Duodenal mucosa (tissue), 2 donors: ENCODE measurements around the gene KIF20B.
"Not testable (repeated sequence)": the region's sequence is repeated elsewhere in the genome, so short reads cannot be mapped to it uniquely, and the experiment has no call there.

Source experiments
- H3K27ac ChIP-seq: one replicate; pipeline ENCODE4 v1.7.0; 2013; ENCODE audit warnings: low read depth, low read length
- H3K27me3 ChIP-seq, 2 donors: one replicate each; pipeline ENCODE4 v1.7.0; 2013; ENCODE audit warnings: low read length in 2 of 2, control low read depth in 1 of 2; ENCODE audit not compliant: insufficient read depth in 2 of 2, control insufficient read depth in 1 of 2
- H3K36me3 ChIP-seq, 2 donors: one replicate each; pipeline ENCODE4 v1.7.0; 2013; ENCODE audit warnings: low read length in 2 of 2, control low read depth in 1 of 2; ENCODE audit not compliant: insufficient read depth in 2 of 2, control insufficient read depth in 1 of 2
- H3K4me1 ChIP-seq, 2 donors: one replicate each; pipeline ENCODE4 v1.7.0; 2013; ENCODE audit warnings: low read length in 2 of 2, control low read depth in 1 of 2; ENCODE audit not compliant: insufficient read depth in 2 of 2, control insufficient read depth in 1 of 2
- H3K4me3 ChIP-seq, 2 donors: one replicate each; pipeline ENCODE4 v1.7.0; 2013; ENCODE audit warnings: low read length in 2 of 2, low read depth in 1 of 2
- H3K9ac ChIP-seq, 2 donors: one replicate each; pipeline ENCODE4 v1.7.0; 2013; ENCODE audit warnings: low read length in 2 of 2, low read depth in 1 of 2
- H3K9me3 ChIP-seq, 2 donors: one replicate each; pipeline ENCODE4 v1.7.0; 2013; ENCODE audit warnings: low read length in 2 of 2, control low read depth in 1 of 2; ENCODE audit not compliant: control insufficient read depth in 1 of 2

KIF20B gene

GRCh38 chr10:89763671-89764070 is 62.3 kb downstream of the KIF20B start:
- H3K36me3 ChIP-seq = peaks cover 0 to 29% of the 10 kb centered on the region in 2 donors
- H3K9me3 ChIP-seq, H3K4me3 ChIP-seq: not testable (repeated sequence)

GRCh38 chr10:89771684-89772083 is 70.3 kb downstream of the KIF20B start:
- Histone ChIP-seq H3K4me3 (no peak overlapping the region), H3K27me3 (no peaks in the 10 kb centered on the region), H3K4me1 (no peaks in the 10 kb centered on the region), H3K36me3 (peaks cover 6 to 17% of the 10 kb centered on the region in 2 donors), H3K9me3 (no peaks in the 10 kb centered on the region), H3K9ac (no peak overlapping the region), H3K27ac (no peak overlapping the region)

More at GRCh38 chr10:89763671-89764070, 62.3 kb downstream of the KIF20B start:
- not testable (repeated sequence) for H3K27ac ChIP-seq, H3K27me3 ChIP-seq, H3K4me1 ChIP-seq, H3K9ac ChIP-seq

- Histone ChIP-seq H3K36me3 (peaks cover 6 to 11% of the 10 kb centered on the region in 2 donors), H3K9ac (no peak overlapping the region), H3K4me1 (no peaks in the 10 kb centered on the region), H3K27me3 (no peaks in the 10 kb centered on the region), H3K9me3 (no peaks in the 10 kb centered on the region), H3K27ac (no peak overlapping the region), H3K4me3 (no peak overlapping the region)
Observed at GRCh38 chr10:89773081-89773480, 71.7 kb downstream of the KIF20B start.

- H3K27me3 ChIP-seq = no peaks in the 10 kb centered on the region
- no peaks in the 10 kb centered on the region for H3K4me1 ChIP-seq
- H3K27ac ChIP-seq = no peak overlapping the region
- no peak overlapping the region for H3K9ac ChIP-seq
- peaks cover 0 to 10% of the 10 kb centered on the region in 2 donors for H3K36me3 ChIP-seq
- no peak overlapping the region for H3K4me3 ChIP-seq
- no peaks in the 10 kb centered on the region for H3K9me3 ChIP-seq
Observed at GRCh38 chr10:89776665-89777064, 75.3 kb downstream of the KIF20B start.

GRCh38 chr10:89782470-89782869 is 81.1 kb downstream of the KIF20B start:
- no peaks in the 10 kb centered on the region for H3K4me1 ChIP-seq
- H3K9ac ChIP-seq = no peak overlapping the region
- no peak overlapping the region for H3K27ac ChIP-seq
- H3K4me3 ChIP-seq = no peak overlapping the region
- no peaks in the 10 kb centered on the region for H3K9me3 ChIP-seq
- H3K36me3 ChIP-seq = peaks cover 0 to 7% of the 10 kb centered on the region in 2 donors
- H3K27me3 ChIP-seq = no peaks in the 10 kb centered on the region

- Histone ChIP-seq H3K4me1 (no peaks in the 10 kb centered on the region), H3K9me3 (no peaks in the 10 kb centered on the region), H3K9ac (no peak overlapping the region), H3K27ac (no peak overlapping the region), H3K4me3 (no peak overlapping the region), H3K36me3 (peaks cover 0 to 7% of the 10 kb centered on the region in 2 donors), H3K27me3 (no peaks in the 10 kb centered on the region)
Observed at GRCh38 chr10:89783406-89783805, 82.0 kb downstream of the KIF20B start.

- no peaks in the 10 kb centered on the region for H3K9me3 ChIP-seq
- H3K4me3 ChIP-seq = no peak overlapping the region
- no peak overlapping the region for H3K9ac ChIP-seq
- no peaks in the 10 kb centered on the region for H3K27me3 ChIP-seq
- peaks cover 0 to 7% of the 10 kb centered on the region in 2 donors for H3K36me3 ChIP-seq
- H3K27ac ChIP-seq = no peak overlapping the region
- no peaks in the 10 kb centered on the region for H3K4me1 ChIP-seq
Observed at GRCh38 chr10:89785095-89785494, 83.7 kb downstream of the KIF20B start.

GRCh38 chr10:89789188-89789877 is 87.9 kb downstream of the KIF20B start:
- no peaks in the 10 kb centered on the region for H3K27me3 ChIP-seq
- H3K4me3 ChIP-seq = no peak overlapping the region
- no peaks in the 10 kb centered on the region for H3K9me3 ChIP-seq
- no peak overlapping the region for H3K27ac ChIP-seq
- H3K36me3 ChIP-seq = no peaks in the 10 kb centered on the region
- H3K4me1 ChIP-seq = no peaks in the 10 kb centered on the region
- no peak overlapping the region for H3K9ac ChIP-seq

GRCh38 chr10:89792187-89792586 is 90.8 kb downstream of the KIF20B start:
- H3K27ac ChIP-seq = no peak overlapping the region
- H3K4me3 ChIP-seq = no peak overlapping the region
- H3K27me3 ChIP-seq = no peaks in the 10 kb centered on the region
- no peaks in the 10 kb centered on the region for H3K9me3 ChIP-seq
- no peaks in the 10 kb centered on the region for H3K36me3 ChIP-seq
- no peak overlapping the region for H3K9ac ChIP-seq
- no peaks in the 10 kb centered on the region for H3K4me1 ChIP-seq

GRCh38 chr10:89793649-89794254 is 92.4 kb downstream of the KIF20B start:
- no peak overlapping the region for H3K9ac ChIP-seq
- no peak overlapping the region for H3K4me3 ChIP-seq
- H3K27me3 ChIP-seq = no peaks in the 10 kb centered on the region
- H3K4me1 ChIP-seq = no peaks in the 10 kb centered on the region
- no peaks in the 10 kb centered on the region for H3K9me3 ChIP-seq
- H3K27ac ChIP-seq = no peak overlapping the region
- no peaks in the 10 kb centered on the region for H3K36me3 ChIP-seq
